HG03139 (cell line): Measurements from ENCODE around the gene RASSF1.

Source experiments
- ATAC-seq: cut with Tn5 transposase; IDR thresholded peaks from one replicate; pipeline ENCODE4 v1.9.1; 2021; ENCODE audit not compliant: unreplicated experiment

RASSF1 gene

DNA sequence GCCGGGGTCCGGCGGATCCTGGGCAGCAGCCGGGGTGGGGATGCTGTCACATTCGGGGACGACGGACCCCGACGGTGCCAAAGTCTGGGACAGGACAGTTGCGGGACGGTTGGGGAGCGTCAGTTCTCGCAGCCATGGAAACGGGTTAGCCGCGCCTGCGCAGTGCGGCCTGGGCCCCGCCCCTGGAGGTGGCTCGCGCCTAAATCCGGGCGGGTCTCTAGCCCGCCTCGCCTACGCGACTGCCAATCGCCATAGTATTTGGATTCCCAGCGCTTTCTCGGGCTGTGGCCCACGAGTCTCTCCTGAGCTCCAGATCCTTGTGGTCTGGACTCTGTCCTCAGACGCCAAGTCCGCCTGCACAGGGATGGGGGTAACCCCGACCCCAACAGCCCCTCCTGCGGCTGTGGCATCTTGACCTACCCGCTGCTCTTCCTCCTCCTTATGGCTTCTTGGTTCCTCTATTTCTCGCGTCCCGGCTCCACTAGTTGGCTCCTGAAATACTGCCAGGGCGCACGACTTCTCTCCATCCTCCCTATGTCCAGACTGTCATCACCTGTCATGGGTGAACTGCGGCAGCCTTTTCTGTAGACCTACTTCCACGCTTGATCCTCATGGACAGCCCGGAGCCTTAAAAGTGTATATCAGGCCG lies 5.1 kb upstream of the RASSF1 start, which contains the start of gene ZMYND10:
Gene ZMYND10, minus strand, starts transcription at position 147 of the 649 bp plus-strand sequence. CDS start 153 bp downstream, outside the sequence.
- ATAC-seq, result no peak

DNA sequence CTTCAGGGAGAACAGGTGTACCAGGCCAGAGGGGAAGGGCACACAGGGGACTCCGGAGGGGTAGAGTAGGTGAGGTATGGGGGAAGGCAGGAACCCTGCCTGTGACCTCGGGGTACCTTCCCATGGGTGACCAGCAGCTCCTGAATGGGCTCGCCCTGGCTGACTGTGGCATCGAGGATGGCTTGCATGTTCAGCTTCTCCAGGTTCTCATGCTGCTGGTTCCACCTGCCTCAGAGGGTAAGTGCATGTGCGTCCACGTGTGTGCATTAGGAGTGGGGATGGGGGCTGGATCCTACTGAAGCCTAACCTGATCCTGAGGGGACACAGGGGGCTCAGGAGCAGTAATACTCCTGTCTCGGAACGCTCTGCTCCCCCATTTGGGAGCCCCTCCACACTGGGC lies 4.4 kb upstream of the RASSF1 start:
- ATAC-seq, result no peak

DNA sequence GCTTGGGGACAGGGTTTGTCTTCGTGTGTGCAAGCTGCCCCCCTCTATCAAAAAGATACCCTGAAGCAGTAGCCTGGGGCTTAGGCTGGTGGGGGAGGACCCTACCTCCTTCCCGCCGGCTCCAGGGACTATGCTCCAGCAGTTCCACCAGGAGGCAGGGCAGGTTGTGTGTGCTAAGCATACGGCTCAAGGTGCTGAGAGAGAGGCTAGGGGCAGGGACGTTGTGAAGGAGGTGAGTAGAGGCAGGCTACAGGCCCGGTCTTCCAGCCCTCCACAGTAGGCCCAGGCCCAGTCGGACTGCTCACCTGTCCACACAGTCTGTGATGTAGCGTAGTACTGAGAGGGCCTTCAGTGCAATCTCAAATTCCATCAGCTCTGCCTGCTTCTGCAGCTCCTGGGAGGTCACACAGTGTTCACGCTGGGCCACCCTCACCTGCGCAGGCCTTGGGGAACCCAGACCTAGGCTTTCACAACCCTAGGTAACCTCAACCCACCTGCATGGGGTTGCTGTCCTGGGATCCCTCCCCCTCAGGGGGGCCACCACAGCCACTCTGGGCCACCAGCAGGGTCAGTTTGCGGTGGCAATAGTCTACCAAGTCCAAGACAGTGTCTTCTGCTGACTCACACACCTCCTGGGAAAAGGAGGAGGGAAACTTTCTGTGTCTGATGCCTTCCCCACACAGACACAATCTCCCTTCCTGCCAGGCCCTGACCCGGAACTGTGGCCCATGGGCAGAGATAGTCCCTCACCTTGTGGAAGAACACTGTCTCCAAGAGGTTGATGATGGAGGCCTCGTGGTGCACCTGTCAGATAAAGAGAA lies 2.4 kb upstream of the RASSF1 start:
- ATAC-seq, result no peak

GRCh38 chr3:50341996-50342650 lies 1.5 kb upstream of the RASSF1 start:
- ATAC-seq, result no peak

DNA sequence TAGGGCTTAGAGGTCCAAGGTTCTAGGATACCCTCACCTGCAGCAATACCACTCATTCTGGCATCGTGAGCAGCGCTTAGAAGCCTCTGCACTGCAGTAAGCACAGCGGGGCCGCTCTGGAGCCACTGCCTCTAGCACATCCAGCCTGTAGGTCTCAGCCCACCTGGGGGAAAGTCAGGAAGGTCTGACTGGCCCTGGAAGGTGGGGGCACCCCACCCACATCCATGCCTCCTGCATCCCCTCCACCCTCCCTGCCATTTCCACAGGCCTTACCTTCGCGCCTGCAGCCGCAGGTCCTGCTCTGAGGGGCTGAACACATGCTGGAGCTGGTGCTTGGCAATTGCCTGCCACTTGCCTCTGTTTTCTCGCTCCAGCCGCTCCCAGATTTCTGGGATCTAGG lies 901 bp upstream of the RASSF1 start:
- no peak for ATAC-seq

GRCh38 chr3:50340147-50340447 lies 539 bp downstream of the RASSF1 start:
- no peak for ATAC-seq

DNA sequence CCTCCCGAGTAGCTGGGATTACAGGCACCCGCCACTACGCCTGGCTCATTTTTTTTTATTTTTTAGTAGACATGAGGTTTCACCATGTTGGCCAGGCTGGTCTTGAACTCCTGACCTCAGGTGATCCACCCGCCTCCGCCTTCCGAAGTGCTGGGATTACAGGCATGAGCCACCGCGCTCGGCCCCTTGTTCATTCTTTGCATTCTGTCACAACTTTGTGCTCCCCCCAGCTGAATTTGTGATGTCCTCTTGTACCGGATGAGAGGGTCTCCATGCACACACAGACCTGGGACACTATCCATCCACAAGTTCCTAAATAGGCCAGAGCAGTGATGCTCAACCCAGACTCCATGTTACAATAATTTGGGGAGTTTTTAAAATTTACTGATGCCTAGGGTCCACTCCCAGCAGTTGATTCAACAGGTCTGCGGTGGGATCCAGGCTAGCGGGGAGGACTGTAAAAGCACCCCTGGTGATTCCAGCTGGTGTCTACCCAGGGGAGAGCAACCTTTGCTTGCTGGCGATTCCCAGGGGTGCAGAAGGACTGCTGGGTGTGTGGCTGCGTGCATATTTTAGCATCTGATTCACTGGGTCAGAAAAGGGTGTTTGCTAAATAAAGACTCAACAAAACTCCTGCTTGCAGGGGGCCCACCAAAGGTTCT lies 1.0 kb downstream of the RASSF1 start:
- ATAC-seq, result no peak

- ATAC-seq, result no peak
These were observed 1.7 kb downstream of the RASSF1 start for GRCh38 chr3:50338965-50339364.

- peak; percentile 75 for ATAC-seq
These were observed 3.3 kb downstream of the RASSF1 start for GRCh38 chr3:50337175-50337861.

- peak; percentile 4 for ATAC-seq
These were observed 4.0 kb downstream of the RASSF1 start for GRCh38 chr3:50336452-50337174.

DNA sequence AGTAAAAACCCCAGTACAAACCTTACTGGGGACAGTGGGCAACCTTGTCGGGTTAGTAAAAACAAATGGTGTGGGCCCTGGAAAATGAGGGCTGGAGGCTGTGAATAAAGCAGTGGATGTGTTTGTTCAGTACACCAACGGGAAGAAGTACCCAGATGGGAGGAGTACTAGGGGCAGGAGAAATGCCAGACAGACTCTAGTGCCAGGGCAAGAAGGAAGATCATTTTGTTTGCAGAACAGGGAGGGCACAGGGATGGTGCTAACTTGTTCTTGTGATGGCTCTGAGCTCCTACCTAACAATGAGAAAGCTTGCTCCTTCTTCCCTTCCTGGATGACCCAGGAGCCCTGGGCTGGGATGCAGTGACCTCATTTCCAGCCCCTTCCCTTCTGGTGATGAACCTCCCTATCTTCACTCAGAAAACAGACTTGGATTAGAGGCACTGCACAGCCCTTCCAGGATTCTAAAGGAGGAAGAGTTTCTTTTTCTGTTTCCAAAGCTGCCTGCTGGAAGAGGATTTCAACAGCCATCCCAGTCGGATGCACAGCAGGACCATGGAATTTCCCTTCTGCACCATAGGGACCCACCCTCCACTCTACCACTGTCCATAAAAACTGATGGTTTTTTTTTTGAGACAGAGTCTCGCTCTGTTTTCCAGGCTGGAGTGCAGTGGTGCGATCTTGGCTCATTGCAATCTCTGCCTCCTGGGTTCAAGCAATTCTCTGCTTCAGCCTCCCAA lies 6.1 kb downstream of the RASSF1 start:
- no peak for ATAC-seq

DNA sequence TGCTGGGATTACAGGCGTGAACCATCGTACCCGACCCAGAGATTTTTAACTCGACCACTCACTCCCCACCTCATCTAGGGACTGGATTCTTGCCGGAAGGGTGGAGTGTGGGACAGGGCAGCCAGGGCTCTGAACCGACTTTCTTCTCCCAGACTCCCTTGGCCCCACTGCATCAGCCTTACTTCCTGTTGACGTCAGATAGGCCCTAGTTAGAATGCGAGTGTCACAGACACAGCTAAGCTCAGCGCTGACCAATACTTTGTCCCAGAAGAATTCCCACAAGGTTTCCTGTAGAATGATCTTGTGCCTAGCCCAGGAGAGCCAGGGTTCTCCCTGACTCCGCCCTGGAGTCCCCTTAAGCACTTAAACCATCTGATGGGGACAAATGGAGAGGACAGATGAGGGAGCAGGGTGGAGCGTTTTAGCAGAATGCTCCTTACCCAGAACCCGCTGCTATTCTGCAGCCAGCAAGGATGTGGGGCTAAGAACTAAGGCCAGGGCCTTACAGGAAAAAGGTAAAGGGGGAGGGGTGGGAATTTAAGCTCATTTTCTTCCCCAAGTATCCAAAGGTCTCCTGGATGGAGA lies 6.8 kb downstream of the RASSF1 start:
- ATAC-seq, result no peak

- no peak for ATAC-seq
These were observed 9.2 kb downstream of the RASSF1 start for GRCh38 chr3:50331364-50331907.

DNA sequence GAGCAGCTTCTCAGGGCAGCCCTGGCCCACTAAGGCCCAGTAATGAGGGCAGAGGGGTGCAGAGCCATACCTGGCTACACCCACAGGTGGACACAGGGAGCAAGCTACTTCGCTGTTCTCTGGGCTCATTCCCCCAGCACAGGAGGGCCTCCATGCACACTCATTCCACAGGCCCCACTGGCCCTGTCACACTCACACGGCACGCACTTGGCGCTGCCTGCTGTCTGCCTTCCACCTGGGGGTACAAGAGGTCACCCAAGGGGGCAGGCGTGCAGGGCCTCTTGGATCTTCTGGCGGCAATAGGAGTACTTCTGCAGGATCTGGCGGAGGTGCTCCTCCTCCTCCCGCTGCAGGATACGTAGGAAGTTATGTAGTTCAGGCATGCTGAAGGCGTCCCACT lies 10.3 kb downstream of the RASSF1 start:
- ATAC-seq, result no peak

DNA sequence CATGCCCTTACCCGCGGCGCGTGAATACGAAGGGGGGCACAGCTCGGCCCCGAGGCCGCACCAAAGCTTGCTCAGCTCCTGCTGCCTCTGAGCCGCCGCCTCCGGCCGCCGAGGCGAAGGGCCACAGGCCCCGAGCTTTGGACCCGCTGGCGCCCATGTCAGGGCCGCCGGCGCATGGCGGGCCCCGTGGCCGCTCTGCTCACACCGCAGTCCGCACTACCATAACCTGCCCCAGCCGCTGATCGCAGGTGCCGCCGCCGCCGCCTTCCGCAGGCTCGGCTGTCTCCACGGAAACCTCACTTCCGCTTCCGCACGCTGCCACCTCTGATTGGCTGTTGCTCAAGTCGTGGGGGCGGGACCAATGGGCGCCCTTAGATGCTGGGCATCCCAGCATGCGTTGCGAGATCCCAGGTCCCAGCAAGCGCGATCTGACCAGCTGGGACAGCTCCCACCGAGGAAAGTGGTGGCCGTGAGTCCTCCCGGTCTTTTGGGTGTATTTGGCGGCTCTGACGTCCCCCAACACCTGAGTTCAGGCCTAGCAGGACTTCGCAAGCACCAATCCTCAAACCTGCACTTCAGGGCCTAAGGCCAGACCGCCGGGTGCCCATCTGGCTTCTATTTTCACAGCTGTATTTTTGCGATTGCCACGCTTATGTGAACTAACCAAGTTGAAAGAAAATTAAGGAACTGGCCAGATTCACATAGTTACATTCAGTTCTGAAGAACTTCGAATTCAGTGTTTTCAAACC lies 12.5 kb downstream of the RASSF1 start, which contains the start of gene TUSC2:
Gene TUSC2, minus strand, starts transcription at position 281 of the 749 bp plus-strand sequence. Its CDS starts 124 bp downstream, at position 157.
- peak; percentile 75 for ATAC-seq

DNA sequence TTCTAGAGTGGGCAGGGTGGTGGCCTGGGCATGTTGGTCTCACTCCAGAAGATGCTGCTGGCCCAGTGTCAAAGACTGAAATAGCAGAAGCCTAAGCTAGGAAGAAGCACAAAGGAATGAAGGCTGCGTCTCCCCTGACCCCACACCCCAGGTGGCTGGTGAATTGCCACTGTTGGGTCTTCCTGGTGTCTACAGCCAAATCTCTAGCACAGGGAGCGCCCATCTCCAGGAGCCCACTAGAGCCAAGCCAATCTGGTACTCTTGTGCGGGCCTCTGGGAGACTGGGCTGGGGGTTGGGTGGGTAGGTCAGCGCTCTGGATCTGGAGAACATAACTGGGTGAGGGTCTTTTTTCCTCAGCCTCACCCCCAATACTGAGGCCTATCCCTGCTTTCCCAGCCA lies 13.5 kb downstream of the RASSF1 start:
- ATAC-seq, result no peak

GRCh38 chr3:50326182-50326541 lies 14.5 kb downstream of the RASSF1 start:
- ATAC-seq, result no peak

DNA sequence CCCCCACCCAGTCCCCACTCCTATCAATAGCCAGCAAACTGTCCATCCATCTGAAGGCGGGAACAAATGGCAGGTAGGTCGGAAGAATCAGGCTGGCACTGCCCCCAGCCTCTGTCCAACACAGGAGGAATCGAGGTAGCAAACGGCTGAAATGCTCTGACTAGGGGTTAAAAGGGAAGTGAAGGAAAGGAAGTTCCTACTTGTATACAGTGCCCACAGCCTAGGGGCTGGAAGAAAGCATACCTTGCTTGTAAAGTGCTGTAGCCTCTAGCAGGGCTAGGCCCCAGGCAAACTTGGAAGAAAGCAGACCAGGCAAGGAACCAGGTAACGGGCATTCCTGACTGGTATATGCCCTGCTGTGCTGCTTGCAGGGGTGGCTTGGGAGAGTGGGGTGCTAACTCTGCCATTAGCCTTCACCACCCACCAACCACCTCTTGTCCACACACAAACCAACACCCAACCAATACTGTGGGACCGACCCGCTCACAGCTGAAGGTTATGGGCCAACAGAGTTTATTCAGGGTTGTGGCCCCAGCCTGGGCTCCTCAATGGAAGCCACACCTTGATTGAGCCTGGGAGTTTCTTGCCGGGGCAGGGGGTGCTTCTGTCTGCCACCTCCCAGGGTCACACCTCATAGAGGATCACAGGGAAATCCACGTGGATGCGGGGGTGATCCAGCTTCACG lies 15.0 kb downstream of the RASSF1 start:
- no peak for ATAC-seq
